Measurements from ENCODE around the gene ZNF618.

Gene ZNF618

DNA sequence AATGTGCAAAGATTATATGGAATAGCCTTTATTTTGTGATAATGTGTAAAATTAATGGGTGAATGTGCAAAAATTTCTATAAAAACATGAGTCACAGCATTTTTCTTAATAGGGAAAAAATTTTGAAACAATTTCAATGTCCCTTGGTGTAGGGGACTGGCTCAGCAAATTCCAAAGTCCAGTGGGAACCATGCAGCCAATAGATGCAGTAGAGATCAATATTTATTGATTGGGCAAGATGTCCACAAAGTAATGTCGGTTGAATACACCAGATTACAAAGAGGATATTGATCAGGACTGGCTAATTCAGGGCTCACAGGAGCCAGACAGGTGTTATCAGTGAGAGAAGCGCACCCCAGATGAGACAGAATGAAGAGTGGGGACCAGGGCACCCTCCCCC, 139.5 kb downstream of the ZNF618 start:
- Histone ChIP-seq H3K9me2 (replicated peaks; ENCODE audit: control insufficient read depth, low read length) (no peaks in the 10 kb centered on the region), H3K27me3 (ENCODE audit: control insufficient read depth, low read length) (peaks cover 13% of the 10 kb centered on the region), H3K79me2 (ENCODE audit: control insufficient read depth, low read length) (no peaks in the 10 kb centered on the region), H3K4me3 (ENCODE audit: low read length) (no peak overlapping the region), H3K27ac (ENCODE audit: low read depth, low read length) (no peak overlapping the region), H4K20me1 (ENCODE audit: control insufficient read depth, insufficient read depth, low read depth, low read length) (no peaks in the 10 kb centered on the region), H3K4me1 (ENCODE audit: control insufficient read depth, low read length) (no peaks in the 10 kb centered on the region), H3K4me2 (ENCODE audit: low read length) (no peak overlapping the region), H3K36me3 (ENCODE audit: control insufficient read depth, low read length) (no peaks in the 10 kb centered on the region), H3K9me3 (ENCODE audit: control insufficient read depth, insufficient read depth, low read length) (no peaks in the 10 kb centered on the region), H3F3A (ENCODE audit: control insufficient read depth, insufficient read depth) (no peaks in the 10 kb centered on the region)
- TF ChIP-seq EZH2phosphoT487 (IDR thresholded peaks at IDR 0.05; ENCODE audit: borderline replicate concordance, low read length) = no peak
- TF ChIP-seq, protein P1, sequence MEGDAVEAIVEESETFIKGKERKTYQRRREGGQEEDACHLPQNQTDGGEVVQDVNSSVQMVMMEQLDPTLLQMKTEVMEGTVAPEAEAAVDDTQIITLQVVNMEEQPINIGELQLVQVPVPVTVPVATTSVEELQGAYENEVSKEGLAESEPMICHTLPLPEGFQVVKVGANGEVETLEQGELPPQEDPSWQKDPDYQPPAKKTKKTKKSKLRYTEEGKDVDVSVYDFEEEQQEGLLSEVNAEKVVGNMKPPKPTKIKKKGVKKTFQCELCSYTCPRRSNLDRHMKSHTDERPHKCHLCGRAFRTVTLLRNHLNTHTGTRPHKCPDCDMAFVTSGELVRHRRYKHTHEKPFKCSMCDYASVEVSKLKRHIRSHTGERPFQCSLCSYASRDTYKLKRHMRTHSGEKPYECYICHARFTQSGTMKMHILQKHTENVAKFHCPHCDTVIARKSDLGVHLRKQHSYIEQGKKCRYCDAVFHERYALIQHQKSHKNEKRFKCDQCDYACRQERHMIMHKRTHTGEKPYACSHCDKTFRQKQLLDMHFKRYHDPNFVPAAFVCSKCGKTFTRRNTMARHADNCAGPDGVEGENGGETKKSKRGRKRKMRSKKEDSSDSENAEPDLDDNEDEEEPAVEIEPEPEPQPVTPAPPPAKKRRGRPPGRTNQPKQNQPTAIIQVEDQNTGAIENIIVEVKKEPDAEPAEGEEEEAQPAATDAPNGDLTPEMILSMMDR (IDR thresholded peaks at IDR 0.05; ENCODE audit: low read depth, low read length, poor library complexity, severe bottlenecking) = no peak

DNA sequence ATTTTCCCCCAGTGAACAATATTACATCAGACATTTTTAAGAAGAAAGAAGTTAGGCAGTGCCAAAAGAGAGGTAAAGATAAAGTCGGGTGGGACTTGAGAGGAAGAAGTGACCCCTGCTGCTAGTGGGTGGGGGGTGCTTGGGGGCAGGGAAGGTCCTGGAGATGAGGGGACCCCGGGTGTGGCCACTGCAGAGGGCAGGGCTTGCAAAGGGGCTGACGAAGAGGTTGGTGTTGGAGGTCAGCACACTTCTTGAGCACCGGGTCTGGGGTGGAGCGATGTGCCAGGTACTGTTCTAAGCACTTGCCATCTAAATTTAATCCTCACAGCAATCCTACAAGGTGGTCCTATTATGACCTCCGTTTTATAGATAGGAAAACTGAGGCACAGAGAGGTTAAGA, 140.0 kb downstream of the ZNF618 start:
- Histone ChIP-seq H3K36me3 (ENCODE audit: control insufficient read depth, low read length) (no peaks in the 10 kb centered on the region), H3K27ac (ENCODE audit: low read depth, low read length) (no peak overlapping the region), H3K9me2 (replicated peaks; ENCODE audit: control insufficient read depth, low read length) (no peaks in the 10 kb centered on the region), H3F3A (ENCODE audit: control insufficient read depth, insufficient read depth) (no peaks in the 10 kb centered on the region), H3K4me2 (ENCODE audit: low read length) (no peak overlapping the region), H3K79me2 (ENCODE audit: control insufficient read depth, low read length) (no peaks in the 10 kb centered on the region), H3K4me1 (ENCODE audit: control insufficient read depth, low read length) (no peaks in the 10 kb centered on the region), H3K27me3 (ENCODE audit: control insufficient read depth, low read length) (peaks cover 13% of the 10 kb centered on the region), H3K4me3 (ENCODE audit: low read length) (no peak overlapping the region), H3K9me3 (ENCODE audit: control insufficient read depth, insufficient read depth, low read length) (no peaks in the 10 kb centered on the region), H4K20me1 (ENCODE audit: control insufficient read depth, insufficient read depth, low read depth, low read length) (no peaks in the 10 kb centered on the region)
- TF ChIP-seq EZH2phosphoT487 (IDR thresholded peaks at IDR 0.05; ENCODE audit: borderline replicate concordance, low read length) = no peak
- TF ChIP-seq, protein P1 (IDR thresholded peaks at IDR 0.05; ENCODE audit: low read depth, low read length, poor library complexity, severe bottlenecking) = no peak

DNA sequence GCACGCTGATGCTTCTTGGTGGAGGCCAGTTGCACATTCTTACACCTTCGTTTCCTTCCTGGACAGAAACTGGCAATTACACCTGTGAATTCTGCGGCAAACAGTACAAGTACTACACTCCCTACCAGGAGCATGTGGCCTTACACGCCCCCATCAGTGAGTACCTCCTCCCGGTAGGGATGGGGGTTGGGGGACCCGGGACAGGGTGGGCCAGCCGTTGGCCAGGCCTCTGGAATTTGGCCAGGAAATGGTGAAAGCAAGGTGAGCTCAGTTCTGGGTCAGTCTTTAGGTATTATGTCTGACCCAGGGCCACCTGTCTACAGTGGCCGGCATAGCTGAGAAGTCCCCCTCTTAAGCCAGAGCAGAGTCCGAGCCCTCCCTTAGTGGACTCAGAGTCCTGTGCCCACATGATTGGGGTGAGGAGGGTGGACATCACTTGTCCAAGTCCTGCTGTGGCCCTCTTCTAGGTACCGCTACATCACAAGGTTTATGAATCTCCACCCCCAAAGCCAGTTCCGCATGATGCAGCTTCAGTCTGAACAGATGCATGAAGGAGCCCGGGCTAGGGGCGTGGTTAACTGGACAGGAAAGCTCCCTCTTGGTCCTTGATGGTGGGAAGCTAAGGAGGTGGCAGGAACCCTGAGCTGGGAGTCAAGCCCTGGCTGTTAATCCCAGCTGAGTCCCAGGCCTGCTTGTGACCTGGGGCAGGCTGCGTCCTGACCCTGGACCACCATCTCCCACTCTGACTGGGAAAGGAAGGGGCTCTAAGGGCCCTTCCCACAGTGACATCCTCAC, 140.7 kb downstream of the ZNF618 start:
- Histone ChIP-seq H3K9me3 (ENCODE audit: control insufficient read depth, insufficient read depth, low read length) (no peaks in the 10 kb centered on the region), H3K4me1 (ENCODE audit: control insufficient read depth, low read length) (no peaks in the 10 kb centered on the region), H3K79me2 (ENCODE audit: control insufficient read depth, low read length) (no peaks in the 10 kb centered on the region), H3K4me3 (ENCODE audit: low read length) (no peak overlapping the region), H3F3A (ENCODE audit: control insufficient read depth, insufficient read depth) (no peaks in the 10 kb centered on the region), H3K9me2 (replicated peaks; ENCODE audit: control insufficient read depth, low read length) (no peaks in the 10 kb centered on the region), H3K36me3 (ENCODE audit: control insufficient read depth, low read length) (no peaks in the 10 kb centered on the region), H3K4me2 (ENCODE audit: low read length) (no peak overlapping the region), H4K20me1 (ENCODE audit: control insufficient read depth, insufficient read depth, low read depth, low read length) (no peaks in the 10 kb centered on the region), H3K27ac (ENCODE audit: low read depth, low read length) (no peak overlapping the region), H3K27me3 (ENCODE audit: control insufficient read depth, low read length) (peaks cover 10% of the 10 kb centered on the region)
- TF ChIP-seq EZH2phosphoT487 (IDR thresholded peaks at IDR 0.05; ENCODE audit: borderline replicate concordance, low read length) = no peak
- TF ChIP-seq, protein P1 (IDR thresholded peaks at IDR 0.05; ENCODE audit: low read depth, low read length, poor library complexity, severe bottlenecking) = no peak
